ENCODE data around the gene TSPAN17.
A peak's percentile ranks its signal among the peaks of the same experiment; 100 is the strongest.

Gene TSPAN17

GRCh38 chr5:176609724-176610434 lies 37.4 kb upstream of the TSPAN17 start, which contains the start of gene GPRIN1:
Gene GPRIN1, minus strand, starts transcription at chr5:176610156. Its CDS starts 10,322 bp downstream, at chr5:176599834.
- WGBS (ENCODE audit: extremely low coverage, insufficient coverage, insufficient read length), result no CpG with 5 or more reads among the region's 101 CpGs
- Histone ChIP-seq H3K18ac (ENCODE audit: low read length) (no peak within 1 kb of the TSS), H4K91ac (ENCODE audit: low read depth, low read length) (no peak within 1 kb of the TSS), H3K4ac (ENCODE audit: low read depth, low read length) (no peak within 1 kb of the TSS), H2AFZ (ENCODE audit: insufficient read depth, low read length, poor library complexity) (peak within 1 kb of the TSS; percentile 77), H2BK5ac (ENCODE audit: low read depth, low read length, poor library complexity) (no peak within 1 kb of the TSS), H2AK5ac (ENCODE audit: low read length) (no peak within 1 kb of the TSS), H3K79me1 (ENCODE audit: low read length) (no peaks in the 10 kb centered on the region), H3K4me2 (ENCODE audit: low read length) (peak within 1 kb of the TSS; percentile 65), H3K4me1 (ENCODE audit: control insufficient read depth in 1 of 2, insufficient read depth in 2 of 2, low read length in 2 of 2) (peaks cover 4 to 7% of the 10 kb centered on the region in 2 experiments), H3K23ac (ENCODE audit: low read length) (no peak within 1 kb of the TSS), H2BK120ac (ENCODE audit: insufficient read depth, low read length, poor library complexity) (no peak within 1 kb of the TSS), H3K14ac (ENCODE audit: low read length) (no peak within 1 kb of the TSS), H4K12ac (ENCODE audit: low read depth, low read length) (no peak within 1 kb of the TSS), H4K8ac (ENCODE audit: low read depth, low read length) (peak within 1 kb of the TSS; percentile 25), H3K36me3 (ENCODE audit: control insufficient read depth in 1 of 2, insufficient read depth in 2 of 2, low read length in 2 of 2) (no peaks in the 10 kb centered on the region), H3K9ac (ENCODE audit: low read length) (no peak within 1 kb of the TSS), H3K4me3 (ENCODE audit: low read depth, low read length) (peak within 1 kb of the TSS; percentile 69), H3K79me2 (ENCODE audit: control insufficient read depth, insufficient read depth, low read length, poor library complexity) (no peaks in the 10 kb centered on the region), H2BK12ac (ENCODE audit: low read length) (no peak within 1 kb of the TSS), H3K27ac (ENCODE audit: low read depth, low read length) (no peak within 1 kb of the TSS), H3K9me3 (ENCODE audit: insufficient read depth, low read depth, low read length) (no peaks in the 10 kb centered on the region), H3K27me3 (ENCODE audit: insufficient read depth, low read length) (no peaks in the 10 kb centered on the region)
- DNase-seq, result peak; percentile 29 to 77

GRCh38 chr5:176610435-176610773 lies 36.9 kb upstream of the TSPAN17 start:
- no peak overlapping the region for H3K18ac ChIP-seq (ENCODE audit: low read length)
- no peak overlapping the region for H3K4ac ChIP-seq (ENCODE audit: low read depth, low read length)
- H3K9me3 ChIP-seq (ENCODE audit: insufficient read depth, low read depth, low read length), result no peaks in the 10 kb centered on the region
- no peak overlapping the region for H2BK5ac ChIP-seq (ENCODE audit: low read depth, low read length, poor library complexity)
- H3K4me1 ChIP-seq (ENCODE audit: control insufficient read depth in 1 of 2, insufficient read depth in 2 of 2, low read length in 2 of 2), result peaks cover 4 to 7% of the 10 kb centered on the region in 2 experiments
- H4K91ac ChIP-seq (ENCODE audit: low read depth, low read length), result no peak overlapping the region
- H3K4me3 ChIP-seq (ENCODE audit: low read depth, low read length), result peak overlapping the region; percentile 69
- no peak for DNase-seq
- H4K8ac ChIP-seq (ENCODE audit: low read depth, low read length), result peak overlapping the region; percentile 25
- H3K14ac ChIP-seq (ENCODE audit: low read length), result no peak overlapping the region
- no peaks in the 10 kb centered on the region for H3K79me2 ChIP-seq (ENCODE audit: control insufficient read depth, insufficient read depth, low read length, poor library complexity)
- H3K27ac ChIP-seq (ENCODE audit: low read depth, low read length), result no peak overlapping the region
- H2BK120ac ChIP-seq (ENCODE audit: insufficient read depth, low read length, poor library complexity), result no peak overlapping the region
- no peaks in the 10 kb centered on the region for H3K36me3 ChIP-seq (ENCODE audit: control insufficient read depth in 1 of 2, insufficient read depth in 2 of 2, low read length in 2 of 2)
- no peak overlapping the region for H4K12ac ChIP-seq (ENCODE audit: low read depth, low read length)
- peak overlapping the region; percentile 77 for H2AFZ ChIP-seq (ENCODE audit: insufficient read depth, low read length, poor library complexity)
- WGBS (ENCODE audit: extremely low coverage, insufficient coverage, insufficient read length), result no CpG with 5 or more reads among the region's 31 CpGs
- H3K4me2 ChIP-seq (ENCODE audit: low read length), result peak overlapping the region; percentile 65
- H3K9ac ChIP-seq (ENCODE audit: low read length), result no peak overlapping the region
- no peaks in the 10 kb centered on the region for H3K79me1 ChIP-seq (ENCODE audit: low read length)
- no peak overlapping the region for H3K23ac ChIP-seq (ENCODE audit: low read length)
- no peaks in the 10 kb centered on the region for H3K27me3 ChIP-seq (ENCODE audit: insufficient read depth, low read length)
- no peak overlapping the region for H2AK5ac ChIP-seq (ENCODE audit: low read length)
- H2BK12ac ChIP-seq (ENCODE audit: low read length), result no peak overlapping the region

GRCh38 chr5:176611435-176611834 lies 35.8 kb upstream of the TSPAN17 start:
- Histone ChIP-seq H2BK12ac (ENCODE audit: low read length) (no peak overlapping the region), H3K9ac (ENCODE audit: low read length) (no peak overlapping the region), H3K36me3 (ENCODE audit: control insufficient read depth in 1 of 2, insufficient read depth in 2 of 2, low read length in 2 of 2) (no peaks in the 10 kb centered on the region), H2BK5ac (ENCODE audit: low read depth, low read length, poor library complexity) (no peak overlapping the region), H3K79me2 (ENCODE audit: control insufficient read depth, insufficient read depth, low read length, poor library complexity) (no peaks in the 10 kb centered on the region), H4K8ac (ENCODE audit: low read depth, low read length) (no peak overlapping the region), H4K91ac (ENCODE audit: low read depth, low read length) (no peak overlapping the region), H2BK120ac (ENCODE audit: insufficient read depth, low read length, poor library complexity) (no peak overlapping the region), H4K12ac (ENCODE audit: low read depth, low read length) (no peak overlapping the region), H3K23ac (ENCODE audit: low read length) (no peak overlapping the region), H2AFZ (ENCODE audit: insufficient read depth, low read length, poor library complexity) (no peak overlapping the region), H3K4me2 (ENCODE audit: low read length) (no peak overlapping the region), H3K27ac (ENCODE audit: low read depth, low read length) (no peak overlapping the region), H3K4me3 (ENCODE audit: low read depth, low read length) (no peak overlapping the region), H3K18ac (ENCODE audit: low read length) (no peak overlapping the region), H3K14ac (ENCODE audit: low read length) (no peak overlapping the region), H3K27me3 (ENCODE audit: insufficient read depth, low read length) (no peaks in the 10 kb centered on the region), H3K9me3 (ENCODE audit: insufficient read depth, low read depth, low read length) (no peaks in the 10 kb centered on the region), H2AK5ac (ENCODE audit: low read length) (no peak overlapping the region), H3K4ac (ENCODE audit: low read depth, low read length) (no peak overlapping the region), H3K79me1 (ENCODE audit: low read length) (no peaks in the 10 kb centered on the region), H3K4me1 (ENCODE audit: control insufficient read depth in 1 of 2, insufficient read depth in 2 of 2, low read length in 2 of 2) (peaks cover 4 to 7% of the 10 kb centered on the region in 2 experiments)
- WGBS (ENCODE audit: extremely low coverage, insufficient coverage, insufficient read length), result no CpG with 5 or more reads among the region's 10 CpGs
- peak; percentile 67 to 87 for DNase-seq

GRCh38 chr5:176612008-176612407 lies 35.3 kb upstream of the TSPAN17 start:
- Histone ChIP-seq H3K4me3 (ENCODE audit: low read depth, low read length) (no peak overlapping the region), H3K9ac (ENCODE audit: low read length) (no peak overlapping the region), H3K4me1 (ENCODE audit: control insufficient read depth in 1 of 2, insufficient read depth in 2 of 2, low read length in 2 of 2) (peaks cover 4 to 7% of the 10 kb centered on the region in 2 experiments), H3K23ac (ENCODE audit: low read length) (no peak overlapping the region), H3K4ac (ENCODE audit: low read depth, low read length) (no peak overlapping the region), H4K91ac (ENCODE audit: low read depth, low read length) (no peak overlapping the region), H3K27me3 (ENCODE audit: insufficient read depth, low read length) (no peaks in the 10 kb centered on the region), H3K9me3 (ENCODE audit: insufficient read depth, low read depth, low read length) (no peaks in the 10 kb centered on the region), H2AFZ (ENCODE audit: insufficient read depth, low read length, poor library complexity) (no peak overlapping the region), H2BK5ac (ENCODE audit: low read depth, low read length, poor library complexity) (no peak overlapping the region), H3K79me2 (ENCODE audit: control insufficient read depth, insufficient read depth, low read length, poor library complexity) (no peaks in the 10 kb centered on the region), H2BK12ac (ENCODE audit: low read length) (no peak overlapping the region), H4K12ac (ENCODE audit: low read depth, low read length) (no peak overlapping the region), H3K14ac (ENCODE audit: low read length) (no peak overlapping the region), H3K36me3 (ENCODE audit: control insufficient read depth in 1 of 2, insufficient read depth in 2 of 2, low read length in 2 of 2) (no peaks in the 10 kb centered on the region), H4K8ac (ENCODE audit: low read depth, low read length) (no peak overlapping the region), H2AK5ac (ENCODE audit: low read length) (no peak overlapping the region), H3K18ac (ENCODE audit: low read length) (no peak overlapping the region), H3K27ac (ENCODE audit: low read depth, low read length) (no peak overlapping the region), H3K79me1 (ENCODE audit: low read length) (no peaks in the 10 kb centered on the region), H2BK120ac (ENCODE audit: insufficient read depth, low read length, poor library complexity) (no peak overlapping the region), H3K4me2 (ENCODE audit: low read length) (no peak overlapping the region)
- WGBS (ENCODE audit: extremely low coverage, insufficient coverage, insufficient read length), result no CpG with 5 or more reads among the region's 6 CpGs
- DNase-seq, result no peak

Data from trophoblast cell (in vitro differentiated cells and primary cell).